GDM1 (cell line): Measurements from ENCODE around the gene PCNP.
"Not testable (repeated sequence)": the region's sequence is repeated elsewhere in the genome, so short reads cannot be mapped to it uniquely, and the experiment has no call there.

Source experiments
- DNase-seq: peaks from one replicate; lab custom pipeline; 2025; lab: John Stamatoyannopoulos, UW

Gene PCNP

GRCh38 chr3:101633186-101633585 lies 59.2 kb downstream of the PCNP start:
- DNase-seq = no peak

- no peak for DNase-seq
These were observed 60.7 kb downstream of the PCNP start for GRCh38 chr3:101634591-101635196.

GRCh38 chr3:101635345-101635744 lies 61.4 kb downstream of the PCNP start:
- no peak for DNase-seq

- peak; percentile 43 for DNase-seq
These were observed 62.2 kb downstream of the PCNP start for GRCh38 chr3:101635954-101636798.

GRCh38 chr3:101637451-101637850 lies 63.5 kb downstream of the PCNP start:
- no peak for DNase-seq

- DNase-seq = no peak
These were observed 64.3 kb downstream of the PCNP start for GRCh38 chr3:101638261-101638745.

DNA sequence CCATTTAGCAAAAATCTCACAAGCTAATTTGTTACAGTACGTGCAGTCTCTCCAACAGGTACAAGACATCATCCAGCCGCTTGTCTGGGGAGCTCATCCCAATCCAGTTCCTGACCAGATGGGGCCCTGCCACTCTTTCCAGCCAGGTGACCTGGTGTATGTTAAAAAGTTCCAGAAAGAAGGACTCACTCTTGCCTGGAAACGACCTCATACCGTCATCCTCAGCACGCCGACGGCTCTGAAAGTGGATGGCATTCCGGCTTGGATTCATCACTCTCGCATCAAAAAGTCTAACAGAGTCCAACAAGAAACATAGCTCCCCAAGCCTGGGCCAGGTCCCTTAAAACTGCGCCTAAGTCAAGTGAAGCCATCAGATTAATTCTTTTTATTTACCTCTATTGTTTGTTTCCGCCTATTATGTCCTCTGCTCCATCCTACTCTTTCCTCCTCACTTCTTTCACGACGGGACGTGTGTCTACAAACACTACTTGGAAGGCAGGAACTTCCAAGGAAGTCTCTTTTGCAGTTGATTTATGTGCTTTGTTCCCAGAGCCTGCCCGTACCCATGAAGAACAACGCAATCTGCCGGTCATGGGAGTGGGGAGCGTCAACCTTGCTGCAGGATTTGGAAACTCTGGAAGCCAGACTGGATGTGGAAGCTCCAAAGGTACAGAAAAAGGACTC lies 65.4 kb downstream of the PCNP start:
- DNase-seq = no peak

DNA sequence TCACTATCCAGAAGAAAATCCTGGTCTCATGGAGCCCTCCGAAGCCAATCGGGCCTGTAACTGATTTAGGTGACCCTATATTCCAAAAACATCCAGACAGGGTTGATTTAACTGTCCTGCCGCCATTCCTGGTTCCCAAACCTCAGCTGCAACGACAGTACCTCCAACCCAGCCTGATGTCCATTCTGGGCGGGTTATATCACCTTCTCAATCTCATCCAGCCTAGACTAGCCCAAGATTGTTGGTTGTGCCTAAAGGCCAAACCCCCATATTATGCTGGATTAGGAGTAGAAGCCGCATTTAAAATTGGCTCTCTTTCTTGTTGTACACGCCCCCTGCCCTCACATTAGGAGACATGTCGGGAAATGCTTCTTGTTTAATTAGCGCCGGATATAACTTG lies 66.3 kb downstream of the PCNP start:
- no peak for DNase-seq

DNA sequence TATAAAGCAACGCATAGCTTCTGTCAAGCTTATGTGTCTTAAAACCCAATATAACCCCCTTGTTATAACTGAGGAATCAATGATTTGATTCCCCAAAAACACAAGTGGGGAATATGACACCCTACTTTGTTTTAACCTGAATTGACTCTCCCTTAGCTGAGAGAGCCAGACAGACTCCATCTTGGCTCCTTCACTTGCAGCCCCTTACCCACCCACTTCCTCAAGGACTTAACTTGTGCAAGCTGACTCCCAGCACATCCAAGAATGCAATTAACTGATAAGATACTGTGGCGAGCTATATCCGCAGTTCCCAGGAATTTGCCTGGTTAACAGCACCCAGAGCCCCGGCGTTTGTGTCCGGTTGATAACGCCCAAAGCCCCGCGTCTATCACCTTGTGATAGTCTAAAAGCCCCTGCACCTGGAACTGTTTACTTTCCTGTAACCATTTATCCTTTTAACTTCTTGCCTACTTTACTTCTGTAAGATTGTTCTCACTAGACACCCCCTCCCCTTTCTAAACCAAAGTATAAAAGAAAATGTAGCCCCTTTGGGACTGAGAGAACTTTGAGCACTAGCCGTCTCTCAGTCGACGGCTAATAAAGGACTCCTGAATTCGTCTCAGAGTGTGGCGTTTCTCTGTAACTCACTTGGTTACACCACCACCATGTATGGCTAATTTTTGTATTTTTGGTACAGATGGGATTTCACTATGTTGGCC lies 67.6 kb downstream of the PCNP start:
- DNase-seq = not testable (repeated sequence)

DNA sequence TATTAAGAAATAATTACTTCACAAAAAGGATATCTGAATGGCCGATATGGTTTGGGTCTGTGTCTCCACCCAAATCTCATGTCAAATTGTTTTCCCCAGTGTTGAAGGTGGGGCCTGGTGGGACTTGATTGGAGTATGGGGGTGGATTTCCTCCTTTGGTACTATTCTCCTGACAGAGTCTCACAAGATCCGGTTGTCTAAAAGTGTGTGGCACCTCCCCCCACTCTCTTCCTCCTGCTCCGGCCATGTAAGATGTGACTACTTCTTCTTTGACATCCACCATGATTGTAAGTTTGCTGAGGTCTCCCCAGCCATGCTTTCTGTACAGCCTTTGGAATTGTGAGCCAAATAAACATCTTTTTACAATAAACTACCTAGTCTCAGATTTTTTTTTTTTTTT lies 68.5 kb downstream of the PCNP start:
- DNase-seq = no peak

DNA sequence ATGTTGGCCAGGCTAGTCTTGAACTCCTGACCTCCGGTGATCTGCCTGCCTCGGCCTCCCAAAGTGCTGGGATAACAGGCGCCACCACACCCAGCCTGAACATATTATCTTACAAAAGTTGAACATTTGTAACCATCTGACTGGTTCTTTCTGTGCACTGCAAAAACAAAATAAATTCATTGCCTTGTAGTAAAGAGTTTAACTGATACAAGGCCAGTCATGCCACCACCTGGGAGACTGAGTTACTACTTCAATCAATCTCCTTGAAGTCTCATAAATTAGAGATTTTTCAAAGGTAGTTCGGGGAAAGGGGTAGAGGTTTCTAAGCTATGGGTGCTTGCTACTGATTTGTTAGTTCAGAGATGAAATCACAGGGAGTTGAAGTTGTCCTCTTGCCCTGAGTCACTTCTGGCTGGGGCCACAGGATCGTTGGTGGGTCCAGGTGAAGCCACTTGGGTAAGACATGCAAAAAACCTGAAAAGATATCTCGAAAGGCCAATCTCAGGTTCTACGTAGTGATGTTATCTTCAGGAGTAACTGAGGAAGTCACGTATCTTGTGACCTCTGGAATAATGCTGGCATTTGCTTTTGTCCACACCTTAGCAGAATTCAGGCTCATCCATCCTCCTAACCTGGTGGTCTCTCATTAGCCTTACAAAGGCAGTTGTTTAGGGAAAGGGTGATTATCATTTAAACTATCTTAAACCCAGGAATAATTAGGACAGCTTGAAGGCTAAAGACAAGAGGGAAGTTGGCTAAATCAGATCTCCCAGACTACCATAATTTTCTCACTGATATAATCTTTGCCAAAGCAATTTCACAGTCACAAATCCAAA lies 69.2 kb downstream of the PCNP start:
- no peak for DNase-seq
